Peyer's patch (tissue), 4 donors: ENCODE data around the gene ANTXRL. TPM values are rescaled to one million over a fixed set of nuclear protein-coding genes. Genes with fewer than 3 reads are reported as not detected.

Source experiments
- DNase-seq, 3 donors: peaks; one replicate each; pipeline ENCODE4 v3.0.0-alpha.2; 2017 to 2019
- H3K27ac ChIP-seq, 4 donors: fragments of 200-600 bp; sonication (generic); one replicate each; pipeline ENCODE4 v1.5.1; 2016 to 2019
- H3K27me3 ChIP-seq, 2 donors: fragments of 200-600 bp; sonication (generic); one replicate each; pipeline ENCODE4 v1.5.1; 2019
- H3K36me3 ChIP-seq, 3 donors: fragments of 200-600 bp; sonication (generic); one replicate each; pipeline ENCODE4 v1.5.1; 2016 to 2019
- H3K4me1 ChIP-seq, 4 donors: fragments of 200-600 bp; sonication (generic); one replicate each; pipeline ENCODE4 v1.5.1; 2016 to 2019
- H3K4me3 ChIP-seq, 4 donors: fragments of 200-600 bp; sonication (generic); 1 replicate in 3 of 4; 2 replicates in 1 of 4; pipeline ENCODE4 v1.5.1; 2016 to 2019; ENCODE audit warnings: mild to moderate bottlenecking in 1 of 4
- H3K9me3 ChIP-seq, 4 donors: fragments of 200-600 bp; sonication (generic); one replicate each; pipeline ENCODE4 v1.5.1; 2016 to 2019; ENCODE audit warnings: mild to moderate bottlenecking in 1 of 4
- POLR2A ChIP-seq, 2 donors: fragments of 450-650 bp; IDR thresholded peaks; one replicate each; pipeline ENCODE4 v1.5.1; 2017; ENCODE audit warnings: antibody characterized with exemption in 2 of 2, mild to moderate bottlenecking in 2 of 2, moderate library complexity in 2 of 2
- total RNA-seq, 4 donors: library from RNA; depleted of rRNA; stranded (reverse); fragments of >200 nt; gene quantifications; one replicate each; pipeline ENCODE4 v1.1.0, GENCODE V29; 2016
- TF ChIP-seq, protein P1 (sequence below), 6 experiments: fragments of 450-650 bp in 4 of 6; fragments of 200-600 bp in 2 of 6; sonication (generic) in 1 of 6; IDR thresholded peaks; one replicate each; pipeline ENCODE4 v1.5.1; 2017 to 2019; ENCODE audit warnings: antibody characterized with exemption in 6 of 6, mild to moderate bottlenecking in 3 of 6, moderate library complexity in 1 of 6

ANTXRL gene
- total RNA-seq, 4 donors from 2014 or later, result not detected

- Histone ChIP-seq H3K9me3 (no peaks in the 10 kb centered on the region), H3K4me3 (no peak overlapping the region), H3K4me1 (no peaks in the 10 kb centered on the region), H3K36me3 (no peaks in the 10 kb centered on the region), H3K27ac (no peak overlapping the region), H3K27me3 (no peaks in the 10 kb centered on the region)
- no peak for DNase-seq
- TF ChIP-seq, protein P1, sequence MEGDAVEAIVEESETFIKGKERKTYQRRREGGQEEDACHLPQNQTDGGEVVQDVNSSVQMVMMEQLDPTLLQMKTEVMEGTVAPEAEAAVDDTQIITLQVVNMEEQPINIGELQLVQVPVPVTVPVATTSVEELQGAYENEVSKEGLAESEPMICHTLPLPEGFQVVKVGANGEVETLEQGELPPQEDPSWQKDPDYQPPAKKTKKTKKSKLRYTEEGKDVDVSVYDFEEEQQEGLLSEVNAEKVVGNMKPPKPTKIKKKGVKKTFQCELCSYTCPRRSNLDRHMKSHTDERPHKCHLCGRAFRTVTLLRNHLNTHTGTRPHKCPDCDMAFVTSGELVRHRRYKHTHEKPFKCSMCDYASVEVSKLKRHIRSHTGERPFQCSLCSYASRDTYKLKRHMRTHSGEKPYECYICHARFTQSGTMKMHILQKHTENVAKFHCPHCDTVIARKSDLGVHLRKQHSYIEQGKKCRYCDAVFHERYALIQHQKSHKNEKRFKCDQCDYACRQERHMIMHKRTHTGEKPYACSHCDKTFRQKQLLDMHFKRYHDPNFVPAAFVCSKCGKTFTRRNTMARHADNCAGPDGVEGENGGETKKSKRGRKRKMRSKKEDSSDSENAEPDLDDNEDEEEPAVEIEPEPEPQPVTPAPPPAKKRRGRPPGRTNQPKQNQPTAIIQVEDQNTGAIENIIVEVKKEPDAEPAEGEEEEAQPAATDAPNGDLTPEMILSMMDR (IDR thresholded peaks at IDR 0.05), result no peak
- no peak for TF ChIP-seq POLR2A (IDR thresholded peaks at IDR 0.05)
Measured at GRCh38 chr10:46306516-46307184, 19.9 kb downstream of the ANTXRL start.

- peak in 1 of 3 donors; percentile 22 for DNase-seq
- TF ChIP-seq POLR2A (IDR thresholded peaks at IDR 0.05), result no peak
- TF ChIP-seq, protein P1 (IDR thresholded peaks at IDR 0.05), result no peak
- H3K9me3 ChIP-seq, result no peaks in the 10 kb centered on the region
Measured at GRCh38 chr10:46307281-46308112, 20.7 kb downstream of the ANTXRL start.

DNA sequence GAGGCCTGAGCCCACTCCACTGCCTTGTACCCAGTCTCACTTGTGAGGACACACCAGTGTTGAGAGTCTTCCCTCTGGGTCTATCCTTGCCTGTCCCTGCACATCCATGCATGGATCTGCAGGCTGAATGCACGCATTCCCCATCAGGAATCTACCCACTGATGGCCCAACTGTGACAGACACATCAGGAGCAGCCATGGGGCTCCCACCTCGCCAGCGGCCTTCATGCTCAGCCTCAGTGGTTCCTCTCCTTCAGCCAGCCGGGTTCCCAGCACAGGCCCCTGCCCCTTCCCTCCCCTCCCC is 21.3 kb downstream of the ANTXRL start:
- TF ChIP-seq, protein P1 (IDR thresholded peaks at IDR 0.05), result no peak
- TF ChIP-seq POLR2A (IDR thresholded peaks at IDR 0.05), result no peak
- no peak for DNase-seq
- H3K4me1 ChIP-seq, result no peaks in the 10 kb centered on the region
- no peak overlapping the region for H3K4me3 ChIP-seq
- H3K27me3 ChIP-seq, result no peaks in the 10 kb centered on the region
- H3K36me3 ChIP-seq, result no peaks in the 10 kb centered on the region
- H3K9me3 ChIP-seq, result no peaks in the 10 kb centered on the region
- no peak overlapping the region for H3K27ac ChIP-seq

More at GRCh38 chr10:46307281-46308112, 20.7 kb downstream of the ANTXRL start:
- H3K4me3 ChIP-seq, result no peak overlapping the region
- no peaks in the 10 kb centered on the region for H3K36me3 ChIP-seq
- H3K27ac ChIP-seq, result no peak overlapping the region
- H3K27me3 ChIP-seq, result no peaks in the 10 kb centered on the region
- H3K4me1 ChIP-seq, result no peaks in the 10 kb centered on the region

DNA sequence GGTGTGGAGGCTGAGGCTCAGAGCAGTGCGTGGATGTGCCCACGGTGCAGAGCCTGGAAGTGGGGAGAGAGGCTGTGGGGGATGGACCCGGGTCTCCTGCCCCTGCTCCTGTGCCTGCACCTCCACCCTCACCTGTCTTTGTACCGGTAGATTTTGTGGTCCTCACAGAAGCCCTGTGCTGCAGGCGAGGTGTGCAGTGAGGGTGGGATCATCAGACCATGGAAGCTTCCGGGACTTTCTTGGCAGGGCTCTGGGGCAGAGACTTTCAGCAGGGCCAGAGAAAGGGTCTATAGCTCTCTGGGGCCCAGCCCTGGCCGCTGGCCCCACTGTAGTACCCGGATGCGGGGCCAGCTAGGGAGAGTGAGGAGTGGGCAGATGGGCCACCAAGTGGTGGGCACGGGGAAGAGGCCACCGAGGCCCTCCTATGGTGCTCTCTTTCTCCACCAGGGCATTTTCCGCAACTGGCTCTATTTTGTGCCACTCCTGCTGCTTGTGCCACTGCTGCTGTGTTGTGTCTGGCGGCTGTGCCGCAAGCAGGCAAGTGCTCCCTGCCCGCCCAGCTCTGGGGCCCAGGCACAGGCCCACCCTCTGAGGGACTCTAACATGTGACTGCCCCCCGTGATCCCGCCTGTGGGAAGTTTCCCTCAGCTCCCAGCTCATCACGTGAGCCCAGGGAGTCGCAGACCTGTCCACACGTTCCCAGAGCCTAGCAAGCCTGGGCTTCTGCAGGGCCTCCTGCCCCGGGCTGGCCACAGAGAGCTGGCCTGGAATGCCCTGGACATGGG is 22.1 kb downstream of the ANTXRL start:
- no peaks in the 10 kb centered on the region for H3K9me3 ChIP-seq
- H3K4me1 ChIP-seq, result no peaks in the 10 kb centered on the region
- TF ChIP-seq POLR2A (IDR thresholded peaks at IDR 0.05), result no peak
- TF ChIP-seq, protein P1 (IDR thresholded peaks at IDR 0.05), result no peak
- no peaks in the 10 kb centered on the region for H3K27me3 ChIP-seq
- H3K36me3 ChIP-seq, result no peaks in the 10 kb centered on the region
- no peak overlapping the region for H3K27ac ChIP-seq
- peak in 1 of 3 donors; percentile 24 for DNase-seq
- no peak overlapping the region for H3K4me3 ChIP-seq

- Histone ChIP-seq H3K9me3 (no peaks in the 10 kb centered on the region), H3K27ac (no peak overlapping the region), H3K36me3 (no peaks in the 10 kb centered on the region), H3K4me3 (no peak overlapping the region), H3K27me3 (no peaks in the 10 kb centered on the region), H3K4me1 (no peaks in the 10 kb centered on the region)
- peak in 1 of 3 donors; percentile 25 for DNase-seq
- TF ChIP-seq POLR2A (IDR thresholded peaks at IDR 0.05), result no peak
- TF ChIP-seq, protein P1 (IDR thresholded peaks at IDR 0.05), result no peak
Measured at GRCh38 chr10:46309511-46310142, 22.8 kb downstream of the ANTXRL start.
